Bronchial epithelial cell (primary cell): ENCODE results near the gene RTP5. TPM values are rescaled to one million over a fixed set of nuclear protein-coding genes. Genes with fewer than 3 reads are reported as not detected.

Experiments
- DNase-seq: peaks from one replicate; pipeline ENCODE4 v3.0.0-alpha.2; 2010; ENCODE audit warnings: low read depth
- FAIRE-seq: peaks from 2 replicates; lab custom pipeline; 2011; peaks lifted over from hg19 to GRCh38; lab: Jason Lieb, UNC
- H3K27me3 ChIP-seq: 2 replicates; pipeline ENCODE4 v1.5.1; 2011; ENCODE audit warnings: low read length; ENCODE audit not compliant: control insufficient read depth, insufficient read depth
- H3K36me3 ChIP-seq: 2 replicates; pipeline ENCODE4 v1.5.1; 2011; ENCODE audit warnings: low read length; ENCODE audit not compliant: control insufficient read depth, insufficient read depth
- H3K4me3 ChIP-seq: 2 replicates; pipeline ENCODE4 v1.5.1; 2011; ENCODE audit warnings: mild to moderate bottlenecking, low read depth, low read length, control low read depth
- total RNA-seq: library from RNA; depleted of rRNA; stranded (reverse); fragments of >200 nt; gene quantifications from 2 replicates; pipeline ENCODE4 v1.2.1, GENCODE V29; 2014
- TF ChIP-seq, protein P1 (sequence below): IDR thresholded peaks from 2 replicates; pipeline ENCODE4 v1.5.1; 2011; ENCODE audit warnings: mild to moderate bottlenecking, moderate library complexity, low read length, control low read depth, inconsistent platforms; ENCODE audit not compliant: insufficient read depth, severe bottlenecking

Gene RTP5
- total RNA-seq, 1 donor from 2014 or later: not detected

DNA sequence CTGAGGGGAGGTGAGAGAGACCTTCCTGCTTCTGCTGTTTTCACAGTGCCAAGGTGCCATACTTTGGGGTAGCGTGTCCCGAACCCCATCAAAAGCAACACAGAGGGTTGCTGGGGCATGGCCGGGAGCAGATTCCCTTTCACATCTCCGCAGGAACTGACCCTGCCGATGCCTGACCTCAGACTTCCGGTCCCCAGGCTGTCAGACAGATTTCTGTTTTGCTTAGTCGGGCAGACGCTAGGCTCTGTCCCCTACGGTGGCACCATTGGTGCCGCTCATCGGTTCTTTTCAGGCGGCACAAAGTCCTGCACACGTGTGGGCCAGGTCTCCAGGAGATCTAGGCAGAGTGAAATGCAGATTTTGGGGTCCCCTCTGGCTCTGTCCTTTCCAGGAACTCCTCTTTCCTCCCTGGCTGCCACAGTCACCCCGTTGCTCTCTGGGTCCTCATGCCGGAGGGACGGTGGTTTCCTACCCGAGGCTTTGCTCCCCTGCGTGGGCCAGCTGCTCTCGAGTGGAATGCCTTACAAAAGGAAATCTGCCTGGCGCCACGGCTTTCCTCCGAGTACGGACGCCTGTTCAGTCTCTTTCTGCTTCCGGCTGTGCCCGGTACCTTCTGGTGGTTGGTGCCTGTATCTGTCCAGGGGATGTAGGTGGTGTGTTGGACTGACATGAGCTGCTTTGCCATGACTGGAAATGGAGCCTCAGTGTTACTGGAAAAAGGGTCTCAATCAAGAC, 39.3 kb downstream of the RTP5 start:
- Histone ChIP-seq H3K4me3 (no peak overlapping the region), H3K27me3 (no peaks in the 10 kb centered on the region), H3K36me3 (no peaks in the 10 kb centered on the region)
- no peak for DNase-seq
- TF ChIP-seq, protein P1, sequence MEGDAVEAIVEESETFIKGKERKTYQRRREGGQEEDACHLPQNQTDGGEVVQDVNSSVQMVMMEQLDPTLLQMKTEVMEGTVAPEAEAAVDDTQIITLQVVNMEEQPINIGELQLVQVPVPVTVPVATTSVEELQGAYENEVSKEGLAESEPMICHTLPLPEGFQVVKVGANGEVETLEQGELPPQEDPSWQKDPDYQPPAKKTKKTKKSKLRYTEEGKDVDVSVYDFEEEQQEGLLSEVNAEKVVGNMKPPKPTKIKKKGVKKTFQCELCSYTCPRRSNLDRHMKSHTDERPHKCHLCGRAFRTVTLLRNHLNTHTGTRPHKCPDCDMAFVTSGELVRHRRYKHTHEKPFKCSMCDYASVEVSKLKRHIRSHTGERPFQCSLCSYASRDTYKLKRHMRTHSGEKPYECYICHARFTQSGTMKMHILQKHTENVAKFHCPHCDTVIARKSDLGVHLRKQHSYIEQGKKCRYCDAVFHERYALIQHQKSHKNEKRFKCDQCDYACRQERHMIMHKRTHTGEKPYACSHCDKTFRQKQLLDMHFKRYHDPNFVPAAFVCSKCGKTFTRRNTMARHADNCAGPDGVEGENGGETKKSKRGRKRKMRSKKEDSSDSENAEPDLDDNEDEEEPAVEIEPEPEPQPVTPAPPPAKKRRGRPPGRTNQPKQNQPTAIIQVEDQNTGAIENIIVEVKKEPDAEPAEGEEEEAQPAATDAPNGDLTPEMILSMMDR: no peak
- FAIRE-seq: no peak

- H3K27me3 ChIP-seq: no peaks in the 10 kb centered on the region
- no peak overlapping the region for H3K4me3 ChIP-seq
- DNase-seq: no peak
- TF ChIP-seq, protein P1: no peak
- no peak for FAIRE-seq
- no peaks in the 10 kb centered on the region for H3K36me3 ChIP-seq
These were observed 40.2 kb downstream of the RTP5 start for GRCh38 chr2:241909769-241910168.

GRCh38 chr2:241910604-241911520, 41.3 kb downstream of the RTP5 start:
- Histone ChIP-seq H3K27me3 (no peaks in the 10 kb centered on the region), H3K4me3 (no peak overlapping the region), H3K36me3 (no peaks in the 10 kb centered on the region)
- DNase-seq: no peak
- TF ChIP-seq, protein P1: no peak
- FAIRE-seq: no peak

- TF ChIP-seq, protein P1: no peak
- H3K36me3 ChIP-seq: no peaks in the 10 kb centered on the region
- DNase-seq (no peak), FAIRE-seq (no peak)
- no peaks in the 10 kb centered on the region for H3K27me3 ChIP-seq
- no peak overlapping the region for H3K4me3 ChIP-seq
These were observed 42.0 kb downstream of the RTP5 start for GRCh38 chr2:241911551-241911950.

DNA sequence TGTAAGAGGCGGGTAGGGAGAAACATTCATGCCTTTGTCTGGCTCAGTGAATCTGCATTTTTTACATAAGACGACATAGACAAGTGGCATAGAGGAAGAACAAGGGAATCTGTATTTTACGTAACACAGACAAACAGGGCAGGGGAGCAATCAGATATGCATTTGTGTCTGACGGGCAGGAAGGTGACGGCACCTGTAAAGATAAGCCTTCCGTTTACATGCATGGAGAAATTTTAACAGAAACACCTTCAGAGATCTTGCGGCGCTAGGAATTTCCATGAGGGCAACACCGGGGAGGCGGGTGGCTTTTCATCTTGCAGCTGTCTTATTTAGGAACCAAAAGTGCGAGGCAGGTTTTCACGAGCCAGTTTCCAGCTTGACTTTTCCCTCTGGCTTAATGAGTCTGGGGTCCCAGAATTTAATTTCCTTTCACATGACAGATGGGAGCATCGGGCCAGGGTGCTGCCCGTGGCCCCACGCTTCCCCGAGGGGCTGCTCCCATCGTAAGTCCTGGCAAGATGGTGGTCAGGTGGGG, 42.6 kb downstream of the RTP5 start:
- no peak for DNase-seq
- no peaks in the 10 kb centered on the region for H3K27me3 ChIP-seq
- TF ChIP-seq, protein P1: no peak

More for the DNA sequence above, 42.6 kb downstream of the RTP5 start:
- no peak for FAIRE-seq
- Histone ChIP-seq H3K4me3 (no peak overlapping the region), H3K36me3 (no peaks in the 10 kb centered on the region)
